GM12878 (cell line): Measurements from ENCODE around the gene GJB4. TPM values are rescaled to one million over a fixed set of nuclear protein-coding genes. Genes with fewer than 3 reads are reported as not detected.

Experiments
- ATAC-seq: fragments of 200-7000 bp; cut with Tn5 transposase; 3 replicates; pipeline ENCODE4 v1.9.1; 2020; ENCODE audit warnings: mild to moderate bottlenecking, moderate library complexity
- BruUV-seq: library from RNA; stranded (reverse); fragments of 400-500 nt; replicated peaks from 2 replicates; lab custom pipeline; 2021; lab: Mats Ljungman, UMichigan
- CTCF ChIA-PET: fragments of 300-600 bp; sonication (Branson Sonifier 250); formaldehyde crosslinking; extraction: SDS; loops from one replicate; lab custom pipeline; 2021; ENCODE audit warnings: inconsistent platforms; lab: Yijun Ruan, JAX
- POLR2A ChIA-PET: fragments of 350-600 bp; formaldehyde crosslinking; extraction: SDS; loops from one replicate; lab custom pipeline; 2021; ENCODE audit warnings: inconsistent platforms; lab: Charles Lee
- RAD21 ChIA-PET: fragments of 300-600 bp; sonication (Branson Sonifier 250); formaldehyde crosslinking; loops from one replicate; lab custom pipeline; 2023; ENCODE audit warnings: antibody characterized with exemption; ENCODE audit not compliant: unreplicated experiment; lab: Charles Lee
- SMC1A ChIA-PET: fragments of 300-600 bp; sonication (Branson Sonifier 250); formaldehyde crosslinking; loops from one replicate; lab custom pipeline; 2023; ENCODE audit not compliant: unreplicated experiment, uncharacterized antibody; lab: Charles Lee
- DNase-seq: peaks from one replicate; pipeline ENCODE4 v3.0.0-alpha.2; 2011; ENCODE audit warnings: low read depth, low spot score
- FAIRE-seq: peaks from 3 replicates; lab custom pipeline; 2011; peaks lifted over from hg19 to GRCh38; lab: Jason Lieb, UNC
- H2AFZ ChIP-seq: 2 replicates; pipeline ENCODE4 v1.6.0; 2011; ENCODE audit warnings: low read depth, low read length, control low read depth; ENCODE audit not compliant: control insufficient read depth
- H3K27ac ChIP-seq: 2 replicates; pipeline ENCODE4 v1.5.1; 2011; ENCODE audit warnings: control low read depth; ENCODE audit not compliant: control insufficient read depth, insufficient read depth
- H3K27me3 ChIP-seq, 2 experiments: replicated peaks in 1 of 2; 2 replicates each; pipeline versions ENCODE4 v1.6.0 to v1.6.1; 2011; ENCODE audit warnings: low read length in 1 of 2; ENCODE audit not compliant: control insufficient read depth in 2 of 2, insufficient read depth in 2 of 2
- H3K36me3 ChIP-seq, 2 experiments: 2 replicates each; pipeline ENCODE4 v1.5.1; 2011; ENCODE audit warnings: low read length in 1 of 2; ENCODE audit not compliant: control insufficient read depth in 2 of 2, insufficient read depth in 2 of 2
- H3K4me1 ChIP-seq: 2 replicates; pipeline ENCODE4 v1.6.1; 2011; ENCODE audit warnings: mild to moderate bottlenecking, low read length, moderate library complexity, mixed read lengths; ENCODE audit not compliant: control insufficient read depth, insufficient read depth
- H3K4me2 ChIP-seq: 2 replicates; pipeline ENCODE4 v1.6.0; 2011; ENCODE audit warnings: control low read depth; ENCODE audit not compliant: control insufficient read depth, insufficient read depth
- H3K4me3 ChIP-seq: fragments of 200-600 bp; sonication (generic); 2 replicates; pipeline ENCODE4 v1.5.1; 2016
- H3K79me2 ChIP-seq: 2 replicates; pipeline ENCODE4 v1.6.0; 2011; ENCODE audit warnings: low read length; ENCODE audit not compliant: control insufficient read depth, insufficient read depth
- H3K9ac ChIP-seq: 2 replicates; pipeline ENCODE4 v1.8.0; 2011; ENCODE audit warnings: low read length, control low read depth, mixed read lengths; ENCODE audit not compliant: control insufficient read depth, insufficient read depth
- H3K9me3 ChIP-seq: replicated peaks from 3 replicates; pipeline ENCODE4 v1.5.1; 2011; ENCODE audit warnings: mild to moderate bottlenecking, low read length; ENCODE audit not compliant: control insufficient read depth, insufficient read depth
- H4K20me1 ChIP-seq: 2 replicates; pipeline ENCODE4 v1.6.0; 2011; ENCODE audit not compliant: control insufficient read depth, insufficient read depth
- EP300 ChIP-seq, 2 experiments: fragments of 150-350 bp in 1 of 2; IDR thresholded peaks; 2 replicates each; pipeline ENCODE4 v1.6.1; 2011 to 2012; ENCODE audit warnings: low read depth in 2 of 2, low read length in 2 of 2, borderline replicate concordance in 1 of 2, improper control_type of control experiment in 1 of 2, inconsistent platforms in 1 of 2; ENCODE audit not compliant: control insufficient read depth in 1 of 2
- FOS ChIP-seq: IDR thresholded peaks from 3 replicates; pipeline ENCODE4 v1.6.1; 2011; ENCODE audit warnings: borderline replicate concordance; ENCODE audit not compliant: insufficient read length; ENCODE audit errors: extremely low read depth
- KLF5 ChIP-seq: fragments of 450-650 bp; IDR thresholded peaks from 2 replicates; pipeline ENCODE4 v1.6.1; 2014; ENCODE audit warnings: mild to moderate bottlenecking; ENCODE audit not compliant: partially characterized antibody
- MYC ChIP-seq: IDR thresholded peaks from 2 replicates; pipeline ENCODE4 v1.6.1; 2011; ENCODE audit warnings: mild to moderate bottlenecking, low read length, moderate library complexity, inconsistent platforms; ENCODE audit not compliant: insufficient read depth, insufficient replicate concordance, insufficient read length, severe bottlenecking
- REST ChIP-seq: IDR thresholded peaks from 2 replicates; pipeline ENCODE4 v1.6.1; 2012; ENCODE audit warnings: mild to moderate bottlenecking, low read depth, low read length
- SIN3A ChIP-seq: IDR thresholded peaks from 2 replicates; pipeline ENCODE4 v1.6.1; 2012; ENCODE audit warnings: low read depth, low read length, improper control_type of control experiment
- YBX1 ChIP-seq: fragments of 450-650 bp; IDR thresholded peaks from 2 replicates; pipeline ENCODE4 v1.6.1; 2016; ENCODE audit warnings: antibody characterized with exemption
- ZBTB40 ChIP-seq: fragments of 450-650 bp; IDR thresholded peaks from 2 replicates; pipeline ENCODE4 v1.6.1; 2016; ENCODE audit warnings: mild to moderate bottlenecking, moderate library complexity, borderline replicate concordance
- WGBS: methylation state at CpG from one replicate; pipeline ENCODE4 v1.1.6; 2016; ENCODE audit warnings: low lambda C conversion rate; ENCODE audit not compliant: insufficient replicate concordance, insufficient coverage; ENCODE audit errors: missing lambda C conversion rate; 5-methylcytosine and 5-hydroxymethylcytosine counted together
- in situ Hi-C: fragments of 300-500 bp; cut with MboI; formaldehyde crosslinking; loops from 9 replicates; pipeline ENCODE4 v1.14.3; 2018; ENCODE audit warnings: mixed read lengths
- intact Hi-C: fragments of 100-400 bp; cut with micrococcal nuclease; formaldehyde crosslinking; loops from one replicate; pipeline ENCODE4 v1.14.2; 2022; ENCODE audit not compliant: unreplicated experiment
- polyA plus RNA-seq, 11 experiments: library from polyadenylated mRNA; depleted of rRNA in 4 of 11; unstranded in 6 of 11; stranded (reverse) in 5 of 11; fragments of >200 nt; fragmentation: Nextera tagmentation in 4 of 11; fragmentation: Illumina TruSeq in 1 of 11; extraction: Ambion mirVana in 4 of 11; extraction: Trizol in 1 of 11; gene quantifications; 1 replicate in 1 of 11; 2 replicates in 10 of 11; pipeline versions ENCODE4 v1.2.1 to v1.2.3, GENCODE V29; 2011 to 2016; ENCODE audit warnings: inconsistent platforms in 2 of 11, missing spikeins in 2 of 11, low read depth in 1 of 11
- total RNA-seq, 4 experiments: library from RNA; depleted of rRNA in 3 of 4; stranded (reverse); fragments of >200 nt in 3 of 4; fragmentation: Illumina TruSeq in 1 of 4; extraction: Trizol in 1 of 4; gene quantifications; 2 replicates each; pipeline versions ENCODE4 v1.2.1 to v1.2.3, GENCODE V29; 2013 to 2021

The GJB4 gene
- total and polyA plus RNA-seq, 10 of the 15 experiments (the other 5 are each of a cell fraction or from before 2014, with no cell fraction given) = not detected

GRCh38 chr1:34794001-34794789 is 34.7 kb downstream of the GJB4 start:
- ChIA-PET POLR2A (no interaction called here), SMC1A (no interaction called here), CTCF (no interaction called here), RAD21 (no interaction called here)
- H3K36me3 ChIP-seq = no peaks in the 10 kb centered on the region
- DNase-seq (no peak), FAIRE-seq (no peak), ATAC-seq (no peak)
- 63% methylated on average over 40 of the region's 40 CpGs for WGBS
- no peak overlapping the region for H3K4me3 ChIP-seq
- in situ Hi-C loops = no loop called here
- no peak overlapping the region for H3K9ac ChIP-seq
- no peaks in the 10 kb centered on the region for H3K27me3 ChIP-seq
- H3K79me2 ChIP-seq = no peaks in the 10 kb centered on the region
- H3K27ac ChIP-seq = no peak overlapping the region
- no TSS peak for BruUV-seq
- H2AFZ ChIP-seq = no peak overlapping the region
- TF ChIP-seq MYC = no peak
- no peak for TF ChIP-seq EP300 (IDR thresholded peaks at IDR 0.05; ENCODE audit: borderline replicate concordance in 1 of 2, control insufficient read depth in 1 of 2, low read depth in 2 of 2, low read length in 2 of 2)
- TF ChIP-seq YBX1 = no peak
- TF ChIP-seq SIN3A = no peak
- H4K20me1 ChIP-seq = no peaks in the 10 kb centered on the region
- H3K4me1 ChIP-seq = peaks cover 19% of the 10 kb centered on the region
- H3K4me2 ChIP-seq = no peak overlapping the region
- intact Hi-C loops = no loop called here
- H3K9me3 ChIP-seq = no peaks in the 10 kb centered on the region; the same call in 2 of the 3 replicates

GRCh38 chr1:34794790-34795180 is 35.2 kb downstream of the GJB4 start:
- intact Hi-C loops = no loop called here
- no TSS peak for BruUV-seq
- SMC1A ChIA-PET = no interaction called here
- ATAC-seq (no peak), DNase-seq (no peak), FAIRE-seq (no peak)
- no peaks in the 10 kb centered on the region for H4K20me1 ChIP-seq
- CTCF ChIA-PET = no interaction called here
- no peak overlapping the region for H2AFZ ChIP-seq
- no peak overlapping the region for H3K9ac ChIP-seq
- H3K79me2 ChIP-seq = no peaks in the 10 kb centered on the region
- no peak overlapping the region for H3K27ac ChIP-seq
- peaks cover 19% of the 10 kb centered on the region for H3K4me1 ChIP-seq
- in situ Hi-C loops = no loop called here
- no peaks in the 10 kb centered on the region for H3K36me3 ChIP-seq
- H3K27me3 ChIP-seq = no peaks in the 10 kb centered on the region
- H3K4me3 ChIP-seq = no peak overlapping the region
- no peak overlapping the region for H3K4me2 ChIP-seq
- 66% methylated on average over 12 of the region's 12 CpGs for WGBS
- POLR2A ChIA-PET = no interaction called here
- no peaks in the 10 kb centered on the region; the same call in 2 of the 3 replicates for H3K9me3 ChIP-seq
- RAD21 ChIA-PET = no interaction called here
- TF ChIP-seq REST (no peak), KLF5 (no peak), ZBTB40 (no peak), FOS (no peak)
